CD4-positive, alpha-beta T cell treated with Interleukin-21 for 1 hour (primary cell): Measurements from ENCODE around the gene ACOT8.
"Not testable (repeated sequence)": the region's sequence is repeated elsewhere in the genome, so short reads cannot be mapped to it uniquely, and the experiment has no call there.

Experiments used
- DNase-seq: peaks from one replicate; pipeline ENCODE4 v3.0.0-alpha.2; 2020

The ACOT8 gene

DNA sequence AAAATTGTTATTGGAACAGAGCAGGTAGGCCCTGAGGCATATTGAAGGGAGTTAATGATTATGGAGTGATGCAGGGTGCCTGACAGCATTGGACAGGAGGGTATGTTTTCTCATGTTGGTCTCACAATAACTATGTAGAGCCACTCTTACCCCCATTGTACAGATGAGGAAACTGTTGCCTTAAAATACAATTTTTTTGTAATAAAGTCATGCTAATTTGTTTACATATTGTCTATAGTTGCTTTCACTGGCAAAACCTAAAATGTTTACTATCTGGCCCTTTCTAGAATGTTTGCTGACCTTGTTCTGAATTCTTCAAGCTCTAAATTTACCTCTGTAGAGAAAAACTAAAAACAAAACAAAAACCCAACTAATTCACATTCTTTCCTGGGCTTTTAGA is 5.7 kb downstream of the ACOT8 start:
- DNase-seq, result no peak

DNA sequence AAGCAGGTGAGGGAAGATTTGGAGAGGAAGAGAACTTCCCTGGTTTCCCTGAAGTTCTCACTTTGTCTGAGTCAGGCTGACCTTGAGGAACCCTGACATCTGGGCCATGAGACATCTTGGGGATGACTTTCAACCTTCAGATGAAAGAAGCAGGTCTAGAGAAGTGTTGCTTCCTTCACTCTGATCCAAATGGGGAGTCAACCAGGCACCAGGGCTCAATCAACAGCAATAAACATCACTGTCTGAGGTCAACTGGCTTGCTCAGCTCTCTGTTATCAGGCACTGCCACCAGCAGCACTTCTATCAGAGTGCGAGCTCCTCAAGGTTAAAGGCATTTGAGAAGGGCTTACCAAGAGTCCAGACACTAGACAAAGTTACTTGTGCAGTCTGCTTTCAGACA is 6.3 kb downstream of the ACOT8 start:
- no peak for DNase-seq

DNA sequence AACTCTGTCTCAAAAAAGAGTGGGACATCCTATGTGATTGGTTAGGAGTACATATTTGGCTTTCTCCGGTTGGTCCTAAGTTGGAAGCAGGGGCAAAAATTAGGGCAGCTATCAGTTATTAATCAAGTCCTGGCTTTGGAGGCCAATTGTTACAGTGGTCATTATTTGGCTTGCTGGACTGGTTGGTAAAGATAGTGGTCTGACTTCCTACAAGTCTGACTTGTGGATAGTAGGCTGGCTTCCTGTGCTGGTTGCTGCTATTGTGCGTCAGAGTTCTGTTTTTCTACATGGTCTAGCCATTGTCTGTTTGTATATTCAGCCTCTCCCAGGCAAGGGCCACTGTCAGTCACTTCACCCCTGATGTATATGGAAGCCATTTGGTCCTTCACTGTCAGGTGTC is 7.0 kb downstream of the ACOT8 start:
- DNase-seq, result no peak

DNA sequence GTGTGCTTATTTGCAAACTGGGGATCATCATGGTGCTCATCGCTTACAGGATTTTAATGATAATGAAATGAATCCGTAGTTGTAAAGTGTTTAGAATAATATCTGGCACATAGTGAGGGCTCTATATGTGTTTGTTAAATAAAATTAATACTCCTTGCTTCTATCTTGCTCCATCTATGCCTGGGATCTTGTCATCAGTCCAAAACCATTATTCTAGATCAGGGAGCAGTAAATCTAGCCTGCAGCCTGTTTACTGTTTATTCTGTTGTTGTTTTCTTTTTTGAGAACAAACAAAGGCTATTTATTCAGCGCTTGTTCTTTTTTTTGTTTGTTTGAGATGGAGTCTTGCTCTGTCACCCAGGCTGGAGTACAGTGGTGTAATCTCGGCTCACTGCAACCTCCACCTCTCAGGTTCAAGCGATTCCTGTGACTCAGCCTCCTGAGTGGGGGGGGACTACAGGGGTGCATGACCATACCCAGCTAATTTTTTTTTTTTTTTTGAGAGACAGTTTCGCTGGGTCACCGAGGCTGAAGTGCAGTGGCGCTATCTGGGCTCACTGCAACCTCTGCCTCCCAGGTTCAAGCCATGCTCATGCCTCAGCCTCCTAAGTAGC is 8.1 kb downstream of the ACOT8 start:
- no peak for DNase-seq

DNA sequence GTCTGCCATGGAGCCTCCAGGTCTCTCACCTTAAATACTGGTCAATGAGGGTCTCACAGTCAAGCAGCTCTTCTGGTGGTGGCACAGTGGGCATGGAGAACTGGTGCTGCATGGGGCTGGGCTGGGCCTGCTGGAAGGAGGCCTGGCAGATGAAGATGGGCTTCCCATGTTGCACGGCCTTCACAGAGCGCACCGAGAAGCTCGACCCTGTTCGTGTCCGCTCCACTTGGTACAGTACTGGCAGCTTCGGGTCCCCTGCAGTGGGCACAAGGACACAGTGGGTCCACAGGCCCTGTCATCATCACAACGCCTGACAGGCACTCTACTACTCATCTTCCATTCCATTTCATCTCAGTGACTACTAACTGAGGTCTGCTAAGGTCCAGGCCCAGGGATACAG is 8.8 kb downstream of the ACOT8 start:
- DNase-seq, result no peak

DNA sequence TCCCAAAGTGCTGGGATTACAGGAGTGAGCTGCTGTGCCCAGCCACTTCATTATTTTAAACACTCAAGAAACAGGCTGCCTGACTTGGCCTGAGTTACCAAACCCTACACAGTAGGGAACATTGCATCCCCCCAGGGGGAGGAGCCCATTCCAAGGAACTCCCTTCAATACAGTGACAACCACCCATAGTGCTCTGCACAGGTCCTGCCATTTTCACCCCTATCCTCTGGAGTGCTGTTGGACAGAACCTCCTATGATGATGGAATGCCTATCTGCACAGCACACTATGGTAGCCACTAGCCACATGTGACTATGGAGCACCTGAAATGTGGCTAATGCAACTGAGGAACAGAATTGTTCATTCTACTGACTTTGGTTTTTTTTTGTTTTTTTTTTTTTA is 11.7 kb downstream of the ACOT8 start:
- DNase-seq, result no peak

DNA sequence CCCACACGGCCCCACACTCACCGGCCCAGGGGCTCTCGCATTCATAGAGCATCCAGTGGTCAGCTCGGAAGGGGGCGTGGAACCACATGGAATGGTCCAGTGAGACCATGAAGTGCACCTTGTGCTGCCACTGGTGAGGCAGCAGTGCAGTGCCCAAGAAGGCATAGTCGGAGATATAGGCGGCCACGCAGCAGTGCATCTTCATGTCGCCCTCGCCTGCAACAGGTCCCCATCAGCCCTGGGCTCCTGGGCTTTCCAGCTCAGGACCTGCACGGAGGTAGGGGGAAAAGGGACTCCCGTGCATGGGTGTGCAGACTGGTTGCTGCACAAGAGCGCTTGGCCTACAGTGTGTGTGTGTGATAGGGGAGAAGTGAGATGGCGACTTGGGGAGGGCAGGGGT is 13.7 kb downstream of the ACOT8 start:
- DNase-seq, result no peak

DNA sequence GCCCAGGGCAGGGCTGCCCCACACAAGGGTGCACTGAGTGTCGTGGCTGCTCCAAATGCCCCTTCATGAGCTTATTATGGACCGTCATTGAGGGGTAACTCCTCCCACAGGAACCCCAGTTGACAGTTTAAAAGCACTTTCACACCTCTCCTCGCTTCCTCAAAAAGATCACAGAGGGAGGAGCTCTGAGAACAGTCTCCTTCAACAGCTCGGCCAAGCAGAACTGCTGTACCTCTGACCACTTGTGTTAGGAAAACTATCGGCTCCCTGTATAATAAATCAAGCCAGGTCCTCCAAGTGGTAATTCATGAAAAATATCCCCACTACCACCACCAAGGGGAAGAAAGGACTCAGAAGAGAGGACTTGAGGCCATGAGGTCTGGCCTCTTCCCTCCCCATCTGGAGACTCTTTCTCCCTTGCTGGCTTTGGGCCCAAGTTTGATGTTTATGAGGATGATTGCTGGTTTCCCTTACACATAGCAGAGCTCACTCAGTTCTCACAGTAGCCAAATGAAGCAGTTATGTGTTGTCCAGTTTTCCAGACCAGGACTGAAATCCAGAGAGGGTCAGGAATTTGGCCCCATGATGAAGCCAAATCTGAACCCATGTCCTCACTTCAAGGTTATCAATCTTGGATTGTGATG is 14.9 kb downstream of the ACOT8 start:
- no peak for DNase-seq

DNA sequence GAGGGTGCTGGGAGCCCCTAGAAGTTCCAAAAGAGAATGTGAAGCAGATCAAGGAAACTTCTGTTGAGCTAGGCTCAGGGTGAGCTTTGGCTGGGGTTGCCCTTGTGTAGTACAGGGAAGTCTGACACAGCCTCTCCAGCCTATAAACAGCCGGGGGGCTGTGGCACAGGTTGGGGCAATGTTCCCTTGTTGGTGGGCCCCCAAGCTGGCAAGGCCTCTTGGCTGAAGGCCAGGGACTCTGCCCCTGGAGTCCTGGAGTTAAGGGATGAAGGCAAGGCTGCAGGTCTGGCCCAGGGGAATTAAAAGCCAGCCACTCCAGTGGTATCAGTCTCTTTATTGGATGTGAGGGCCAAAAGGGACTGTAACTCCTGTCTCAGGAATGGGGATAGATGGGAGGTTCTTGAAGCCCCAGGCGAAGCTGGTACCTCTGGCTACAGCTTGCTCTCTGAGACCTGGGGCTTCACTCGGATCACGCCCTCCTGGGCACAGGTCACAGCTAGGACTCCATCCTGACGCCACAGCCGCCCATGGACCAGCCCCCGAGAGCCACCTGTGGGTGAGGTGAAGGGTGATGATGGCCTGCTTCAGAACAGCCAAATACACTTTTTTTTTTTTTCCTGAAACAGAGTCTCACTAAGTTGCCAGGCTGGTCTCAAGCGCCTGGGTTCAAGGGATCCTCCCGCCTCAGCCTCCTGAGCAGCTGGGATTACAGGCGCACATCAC is 15.6 kb downstream of the ACOT8 start:
- DNase-seq, result no peak

DNA sequence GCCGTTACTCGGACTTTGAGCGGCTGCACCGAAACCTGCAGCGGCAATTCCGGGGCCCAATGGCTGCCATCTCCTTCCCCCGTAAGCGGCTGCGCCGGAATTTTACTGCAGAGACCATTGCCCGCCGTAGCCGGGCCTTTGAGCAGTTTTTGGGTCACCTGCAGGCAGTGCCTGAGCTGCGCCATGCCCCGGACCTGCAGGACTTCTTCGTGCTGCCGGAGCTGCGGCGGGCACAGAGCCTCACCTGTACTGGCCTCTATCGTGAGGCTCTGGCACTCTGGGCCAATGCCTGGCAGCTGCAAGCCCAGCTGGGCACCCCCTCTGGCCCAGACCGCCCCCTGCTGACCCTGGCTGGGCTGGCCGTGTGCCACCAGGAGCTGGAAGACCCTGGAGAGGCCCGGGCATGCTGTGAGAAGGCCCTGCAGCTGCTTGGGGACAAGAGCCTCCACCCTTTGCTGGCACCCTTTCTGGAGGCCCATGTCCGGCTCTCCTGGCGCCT is 16.4 kb downstream of the ACOT8 start:
- no peak for DNase-seq

DNA sequence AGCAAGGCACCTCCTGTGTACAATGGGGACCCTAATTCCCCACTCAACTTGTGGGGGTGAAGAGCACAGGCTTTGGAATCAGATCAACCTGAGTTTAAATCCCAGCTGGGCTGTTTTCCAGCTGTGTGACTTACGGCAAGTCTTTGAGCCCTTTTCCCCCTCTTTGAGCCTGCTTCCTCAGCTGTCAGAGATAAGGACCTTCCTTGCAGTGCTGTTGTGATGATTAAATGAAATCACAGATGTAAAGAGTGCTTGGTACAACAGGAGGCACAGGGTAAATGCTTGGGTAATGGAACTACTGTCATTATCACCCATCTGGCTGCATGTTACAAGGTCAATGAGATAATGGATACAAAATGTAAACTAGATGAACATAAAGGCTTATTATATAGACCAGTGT is 20.4 kb downstream of the ACOT8 start:
- DNase-seq, result no peak

DNA sequence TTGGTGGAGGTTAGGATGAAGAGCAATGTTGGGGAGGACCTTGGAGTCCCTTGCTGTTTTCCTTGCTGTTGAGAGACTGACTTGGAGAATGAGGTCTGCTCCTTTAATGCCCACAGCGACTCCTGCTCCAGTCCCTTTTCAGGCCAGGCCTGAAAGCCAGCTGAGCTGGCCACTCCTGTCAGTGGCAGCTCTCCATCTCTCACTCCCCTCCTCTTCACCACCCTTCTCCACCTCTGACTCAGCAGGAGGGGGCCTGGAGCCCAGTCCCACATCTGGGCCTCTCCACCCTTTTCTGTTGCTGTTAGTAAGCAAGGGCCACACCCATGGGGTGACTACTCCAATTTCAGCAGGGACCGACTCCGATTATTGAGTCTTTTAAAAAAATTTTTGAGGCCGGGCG is 21.4 kb downstream of the ACOT8 start:
- no peak for DNase-seq

DNA sequence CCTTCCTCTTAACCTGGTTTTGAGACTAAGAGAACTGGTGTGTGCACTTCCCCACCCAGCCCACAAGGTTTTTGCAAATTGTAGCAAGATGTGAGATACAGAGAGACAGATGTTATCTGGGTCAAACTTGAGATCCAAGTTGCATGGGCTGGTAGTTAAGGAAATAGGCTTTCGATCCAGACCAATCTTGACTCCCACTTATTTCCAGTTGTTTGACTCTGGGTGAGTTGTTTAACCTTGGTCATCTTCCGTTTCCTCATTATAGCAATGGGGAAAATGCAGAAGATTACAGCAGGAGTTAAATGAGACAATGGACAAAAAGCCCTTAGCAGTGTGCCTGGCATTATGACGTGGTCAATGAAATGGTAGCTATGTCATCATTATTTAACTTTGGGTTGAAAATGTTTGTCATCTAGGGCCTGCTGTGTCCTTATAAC is 21.8 kb downstream of the ACOT8 start:
- no peak for DNase-seq

DNA sequence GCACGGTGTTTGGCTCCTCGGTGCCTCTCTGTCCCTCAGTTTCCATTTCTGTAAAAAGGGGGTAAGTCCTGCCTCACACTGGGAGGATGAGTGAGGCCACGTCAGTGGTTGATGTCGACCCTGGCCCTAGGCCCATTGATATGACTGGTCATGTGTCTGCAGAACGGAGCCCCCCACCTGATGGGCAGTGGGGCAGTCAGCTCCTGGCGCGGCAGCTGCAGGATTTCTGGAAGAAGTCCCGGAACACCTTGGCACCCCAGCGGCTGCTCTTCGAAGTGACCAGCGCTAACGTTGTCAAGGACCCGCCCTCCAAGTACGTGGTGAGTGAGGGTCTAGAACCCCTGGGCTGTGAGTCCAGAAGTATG is 22.4 kb downstream of the ACOT8 start:
- DNase-seq, result no peak

DNA sequence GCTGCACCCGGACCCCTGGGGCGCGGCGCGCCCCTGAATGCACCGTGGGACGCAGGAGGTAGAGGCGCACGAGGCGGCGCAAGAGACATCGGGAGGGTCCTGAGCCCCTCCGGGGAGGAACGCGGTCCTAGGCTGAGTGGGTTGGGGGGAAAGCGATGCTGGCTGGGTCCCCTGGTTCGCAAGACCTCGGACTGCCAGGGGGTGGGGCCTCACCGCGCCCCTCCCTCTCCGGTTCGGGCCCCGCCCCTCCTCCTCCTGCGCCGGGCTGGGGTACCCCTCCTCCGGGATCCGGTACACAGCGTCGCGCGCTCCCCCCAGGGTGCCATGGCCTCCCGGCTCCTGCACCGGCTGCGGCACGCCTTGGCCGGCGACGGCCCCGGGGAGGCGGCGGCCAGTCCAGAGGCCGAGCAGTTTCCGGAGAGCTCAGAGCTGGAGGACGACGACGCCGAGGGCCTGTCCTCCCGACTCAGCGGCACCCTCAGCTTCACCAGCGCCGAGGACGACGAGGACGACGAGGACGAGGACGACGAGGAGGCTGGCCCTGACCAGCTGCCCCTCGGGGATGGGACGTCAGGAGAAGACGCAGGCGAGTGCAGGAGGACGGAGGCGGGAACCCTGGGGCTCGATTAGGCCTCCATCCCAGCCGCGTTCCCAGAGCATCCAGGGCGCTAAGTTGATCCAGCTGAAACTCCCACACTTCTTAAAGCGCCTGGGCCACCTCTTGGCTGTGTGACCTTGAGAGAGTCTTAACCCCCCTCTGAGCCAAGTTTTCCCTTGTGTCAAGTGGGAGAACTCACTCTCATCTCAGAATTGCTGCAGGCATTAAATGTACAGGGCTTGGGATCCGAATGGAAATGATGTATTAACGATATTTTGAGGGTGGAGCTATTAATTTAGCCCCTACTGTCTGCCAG is 23.1 kb downstream of the ACOT8 start:
- DNase-seq, result peak; percentile 47

DNA sequence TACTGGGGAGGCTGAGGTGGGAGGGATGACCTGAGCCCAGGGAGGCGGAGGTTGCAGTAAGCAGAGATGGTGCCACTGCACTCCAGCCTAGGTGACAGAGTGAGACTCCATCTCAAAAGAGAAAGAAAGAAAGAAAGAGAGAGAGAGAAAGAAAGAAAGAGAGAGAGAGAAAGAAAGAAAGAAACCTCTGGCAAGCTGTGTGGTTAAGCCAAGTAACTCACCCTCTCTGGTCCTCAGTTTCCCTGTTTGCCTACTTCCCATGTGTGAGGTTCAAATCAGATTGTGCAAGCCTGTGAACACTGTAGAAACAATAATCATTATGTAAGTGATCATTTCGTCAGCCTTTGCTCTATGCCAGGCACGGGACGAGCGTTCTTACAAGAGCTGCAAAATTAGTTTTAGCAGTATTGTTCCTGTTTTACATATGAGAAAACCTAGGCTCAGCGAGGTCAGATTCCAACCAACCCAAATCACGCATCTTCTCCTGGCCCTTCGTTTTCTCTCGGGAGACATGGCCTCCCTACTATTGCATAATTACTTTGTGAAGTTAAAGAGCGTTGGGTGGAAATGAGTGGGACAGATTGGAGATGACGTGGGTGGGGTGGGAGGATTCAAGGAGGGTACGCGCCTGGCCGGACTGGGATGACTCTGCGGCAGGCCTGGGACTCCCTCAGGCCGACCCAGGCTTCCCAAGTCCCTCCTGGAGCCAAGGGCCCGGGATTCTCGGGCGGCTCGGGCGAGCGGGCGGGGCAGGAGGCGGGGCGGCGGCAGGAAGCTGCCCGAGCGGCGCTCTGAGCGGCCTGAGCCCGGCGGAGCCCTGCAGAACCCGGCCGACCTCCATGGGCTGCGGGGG is 23.9 kb downstream of the ACOT8 start, which contains the start of gene SNX21:
Gene SNX21, plus strand, starts transcription at position 770 of the 853 bp plus-strand sequence. CDS start 121 bp downstream, outside the sequence.
- peak; percentile 10 for DNase-seq

DNA sequence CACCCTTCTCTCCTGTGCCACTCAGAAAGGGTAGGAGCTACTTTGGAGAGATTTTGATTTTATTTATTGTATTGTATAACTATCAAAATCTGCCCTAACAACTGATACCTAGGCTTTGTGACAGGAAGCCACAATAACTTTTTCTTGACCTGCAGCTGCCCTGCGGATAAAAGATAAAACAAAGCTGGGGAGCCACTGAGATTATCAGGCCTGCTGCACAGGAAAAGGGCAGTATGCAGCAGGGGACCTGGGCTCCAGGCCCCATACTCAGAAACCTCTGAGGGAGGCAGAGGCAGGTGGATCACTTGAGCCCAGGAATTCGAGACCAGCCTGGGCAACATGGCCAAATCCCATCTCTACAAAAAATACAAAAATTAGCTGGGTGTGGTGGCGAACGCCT is 24.6 kb downstream of the ACOT8 start:
- DNase-seq, result no peak

DNA sequence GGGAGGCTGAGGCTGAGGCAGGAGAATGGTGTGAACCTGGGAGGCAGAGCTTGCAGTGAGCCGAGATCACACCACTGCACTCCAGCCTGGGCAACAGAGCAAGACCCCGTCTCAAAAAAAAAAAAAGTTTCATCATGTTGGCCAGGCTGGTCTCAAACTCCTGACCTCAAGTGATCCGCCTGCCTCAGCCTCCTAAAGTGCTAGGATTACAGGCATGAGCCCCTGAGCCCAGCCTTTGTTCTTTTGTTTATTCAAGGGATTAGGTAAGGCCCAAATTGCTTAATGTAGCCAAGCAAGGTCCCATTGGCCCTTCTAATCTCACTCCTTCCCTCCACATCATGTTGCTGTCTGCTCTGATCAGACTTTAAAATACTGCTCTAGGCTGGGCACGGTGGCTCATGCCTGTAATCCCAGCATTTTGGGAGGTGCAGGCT is 27.5 kb downstream of the ACOT8 start:
- DNase-seq, result not testable (repeated sequence)

DNA sequence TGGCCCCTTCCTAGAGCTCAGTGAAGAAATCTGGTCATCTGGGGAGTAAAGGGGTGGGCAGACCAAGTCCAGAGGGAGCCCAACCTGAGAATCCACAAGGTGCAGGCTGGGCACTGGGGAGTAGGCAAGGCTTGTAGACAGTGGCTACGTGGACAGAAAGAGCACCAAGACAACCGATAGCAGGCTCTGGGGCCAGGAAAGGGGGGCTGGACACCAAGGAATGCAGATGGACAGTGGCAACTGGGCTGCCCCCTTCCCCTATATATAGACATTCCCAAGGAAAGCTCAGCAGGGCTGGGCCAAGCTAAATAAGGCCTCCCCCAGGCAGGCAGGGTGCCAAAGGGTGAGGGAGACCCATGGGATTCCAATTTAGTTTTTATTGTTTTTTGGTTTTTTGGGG is 28.6 kb downstream of the ACOT8 start:
- DNase-seq, result no peak

DNA sequence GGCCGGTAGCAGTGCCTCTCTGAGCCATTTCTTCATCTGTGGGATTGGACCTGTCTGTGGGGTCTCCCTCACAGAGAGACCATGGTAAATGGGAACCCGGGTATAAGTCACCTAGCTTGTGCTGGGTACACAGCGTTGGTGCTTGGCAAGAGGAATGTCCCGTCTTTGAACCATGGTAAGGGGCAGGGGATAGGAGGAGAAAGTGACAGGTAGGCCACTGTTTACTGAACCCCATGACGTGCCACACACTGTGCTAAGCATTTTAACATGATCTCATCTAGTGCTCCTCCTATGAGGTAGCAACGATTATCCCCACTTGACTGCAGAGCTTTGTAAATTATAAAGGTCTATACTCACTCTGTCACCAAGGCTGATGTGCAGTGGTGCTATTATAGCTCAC is 29.5 kb downstream of the ACOT8 start:
- DNase-seq, result no peak

DNA sequence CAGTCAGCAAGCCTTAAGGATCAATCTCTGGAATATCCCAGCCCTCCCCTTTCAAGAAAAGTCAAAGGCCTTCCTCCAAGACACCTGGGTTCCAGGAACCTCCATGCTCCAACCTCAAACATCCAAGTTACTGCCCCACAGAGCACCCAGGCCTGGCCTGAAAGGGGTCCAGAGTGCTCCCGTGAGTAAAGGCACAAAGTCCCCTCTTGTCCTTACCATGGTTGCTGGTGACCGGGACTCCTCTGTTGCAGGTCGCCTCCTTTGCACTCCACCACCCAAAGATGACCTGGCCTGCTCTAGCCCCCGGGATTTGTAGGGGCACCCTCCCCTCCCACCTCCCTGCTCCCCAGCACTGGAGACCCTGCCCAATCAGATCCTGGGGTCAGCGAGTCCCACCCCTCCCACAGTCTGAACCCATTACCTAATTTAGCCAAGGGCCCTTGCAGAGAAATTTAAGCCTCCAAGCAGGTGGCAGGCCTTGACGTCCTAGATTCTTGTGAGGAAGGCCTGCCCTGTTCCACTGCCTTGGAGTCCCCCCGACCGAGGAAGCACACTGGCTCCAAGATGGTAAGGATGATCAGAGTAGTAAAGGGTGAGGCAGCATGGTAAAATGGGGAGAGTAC is 30.1 kb downstream of the ACOT8 start, which contains the start of gene TNNC2:
Gene TNNC2, minus strand, starts transcription at position 283 of the 623 bp plus-strand sequence. Its CDS starts 64 bp downstream, at position 219.
- no peak for DNase-seq
